GM12892 (cell line): Measurements from ENCODE around the gene PARG.
"Not testable (repeated sequence)": the region's sequence is repeated elsewhere in the genome, so short reads cannot be mapped to it uniquely, and the experiment has no call there.

Source experiments
- POLR2A ChIP-seq: IDR thresholded peaks from 2 replicates; pipeline ENCODE4 v1.6.1; 2011; ENCODE audit warnings: low read depth, low read length, control low read depth
- POLR2AphosphoS5 ChIP-seq: IDR thresholded peaks from 2 replicates; pipeline ENCODE4 v1.6.1; 2011; ENCODE audit warnings: low read depth, low read length, control low read depth

DNA sequence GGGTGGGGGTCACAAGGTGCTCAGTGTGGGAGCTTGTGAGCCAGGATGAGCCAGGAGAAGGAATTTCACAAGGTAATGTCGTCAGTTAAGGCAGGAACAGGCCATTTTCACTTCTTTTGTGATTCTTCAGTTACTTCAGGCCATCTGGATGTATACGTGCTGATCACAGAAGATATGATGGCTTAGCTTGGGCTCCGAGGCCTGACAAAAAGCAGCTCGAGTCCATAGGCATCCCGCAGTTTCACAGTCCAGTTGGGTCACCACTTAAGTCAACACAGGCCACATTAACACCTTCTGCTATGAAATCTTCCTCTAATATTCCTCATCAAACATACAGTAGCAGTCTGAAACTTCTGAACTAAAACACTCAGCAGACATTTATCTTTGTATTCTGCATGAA lies 168.9 kb downstream of the PARG start:
- not testable (repeated sequence) for TF ChIP-seq POLR2AphosphoS5, POLR2A
